Activated CD8-positive, alpha-beta memory T cell treated with anti-CD3 and anti-CD28 coated beads for 4 hours (primary cell): ENCODE measurements around the gene BAAT.
"Not testable (repeated sequence)": the region's sequence is repeated elsewhere in the genome, so short reads cannot be mapped to it uniquely, and the experiment has no call there.

Experiments used
- DNase-seq, 2 donors: peaks; one replicate each; pipeline ENCODE4 v3.0.0-alpha.2; 2020; ENCODE audit warnings: low read depth in 2 of 2

Gene BAAT

DNA sequence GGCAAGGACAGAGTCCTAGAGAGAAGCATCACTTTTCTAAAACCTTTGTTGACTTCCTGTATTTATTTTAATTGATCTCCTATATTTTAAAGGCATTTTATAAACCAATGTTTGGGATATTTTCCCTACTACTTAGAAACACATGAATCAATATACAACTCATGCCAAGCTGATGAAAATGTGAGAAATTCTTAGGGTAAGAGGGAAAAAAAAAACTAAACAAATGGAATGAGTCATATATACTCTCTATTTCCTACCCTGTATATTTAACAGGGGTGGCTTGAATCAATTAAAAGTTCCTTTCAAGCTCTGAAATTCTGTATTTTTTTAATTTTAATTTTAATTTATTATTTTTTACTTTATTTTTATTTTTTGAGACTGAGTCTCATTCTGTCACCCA lies 19.6 kb downstream of the BAAT start:
- no peak for DNase-seq

DNA sequence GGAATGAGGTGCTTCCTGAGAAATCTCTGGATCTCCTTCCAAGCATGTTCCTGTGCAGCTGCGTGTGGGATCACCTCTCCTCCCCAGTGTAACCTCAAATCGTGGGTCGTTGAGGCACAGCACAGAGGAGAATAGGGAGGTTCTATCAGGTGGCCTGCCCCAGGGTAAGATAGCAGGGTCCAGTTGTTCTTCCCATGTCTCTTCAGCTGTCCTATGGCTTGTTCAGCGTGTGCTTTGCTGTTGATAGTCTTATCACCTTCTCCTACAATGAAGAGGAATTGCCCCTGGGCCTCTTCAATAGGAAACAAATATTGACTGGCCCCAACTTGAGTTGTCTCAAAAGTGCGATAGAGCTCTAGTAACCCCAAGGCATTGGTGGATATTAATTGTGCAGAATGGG lies 22.4 kb downstream of the BAAT start:
- DNase-seq = no peak

GRCh38 chr9:101360647-101361046 lies 24.2 kb downstream of the BAAT start:
- no peak for DNase-seq

GRCh38 chr9:101359679-101360078 lies 25.1 kb downstream of the BAAT start:
- no peak for DNase-seq

- DNase-seq = no peak
Measured at GRCh38 chr9:101356619-101357018, 28.2 kb downstream of the BAAT start.

DNA sequence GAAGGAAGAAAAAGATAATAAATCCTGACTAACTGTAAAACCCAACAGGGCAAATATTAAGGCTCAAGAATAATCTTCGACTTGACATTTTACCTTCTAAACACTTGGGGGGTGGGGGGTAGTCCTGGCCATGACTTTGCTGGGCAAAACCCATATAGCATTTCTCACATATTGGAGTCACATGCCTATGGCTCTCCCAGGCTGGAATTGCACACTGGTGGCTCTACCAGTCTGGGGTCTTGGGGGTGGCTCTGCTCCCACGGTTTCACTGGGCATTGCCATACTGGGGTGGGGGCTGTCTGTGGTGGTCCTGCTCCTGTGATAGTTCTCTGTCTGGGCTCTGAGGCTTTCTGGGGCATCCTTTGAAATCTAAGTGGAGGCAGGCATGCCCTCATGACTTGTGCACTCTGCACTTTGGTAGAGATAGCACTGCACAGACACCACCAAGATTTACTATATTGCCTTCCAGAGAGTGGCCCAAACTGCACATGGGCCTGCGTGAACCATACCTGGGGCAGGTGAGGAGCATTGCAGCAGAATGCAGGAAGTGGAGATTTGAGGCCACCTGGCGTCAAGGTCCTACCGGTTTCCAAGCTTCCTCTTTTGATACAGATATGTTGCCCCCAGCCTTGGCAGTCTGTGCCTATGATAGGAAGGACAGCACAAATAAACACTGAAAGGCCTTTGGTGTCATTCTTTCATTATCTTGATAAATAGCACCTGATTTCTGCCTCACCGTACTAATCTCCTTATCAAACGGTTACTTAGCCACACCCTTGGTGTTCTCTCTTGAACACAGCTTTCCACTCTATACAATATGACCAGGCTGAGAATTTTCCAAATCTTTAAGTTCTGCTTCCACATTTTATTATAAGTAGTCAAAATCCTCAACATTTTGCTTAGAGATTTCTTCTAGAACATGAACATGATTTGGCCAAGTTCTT lies 29.8 kb downstream of the BAAT start:
- DNase-seq = no peak

GRCh38 chr9:101354143-101354764 lies 30.6 kb downstream of the BAAT start:
- DNase-seq = no peak

DNA sequence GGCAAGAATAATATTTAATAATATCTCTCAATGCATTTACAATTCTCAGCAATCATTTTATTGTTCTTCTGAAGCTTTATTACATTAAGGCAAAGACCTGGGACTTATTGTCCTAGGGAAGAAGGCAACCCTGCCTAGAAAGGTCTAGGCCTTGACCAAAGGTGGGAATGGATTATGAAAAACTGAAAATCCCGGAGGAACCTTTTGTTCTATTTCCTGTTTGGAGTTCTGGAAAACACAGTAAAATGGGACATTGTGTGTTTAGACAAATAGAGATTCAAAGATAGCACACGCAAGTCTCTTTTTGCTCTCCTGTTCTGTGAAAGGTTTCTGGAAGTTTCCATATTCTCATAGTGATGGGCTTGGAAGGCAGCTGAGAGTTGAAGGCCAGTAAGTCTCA lies 31.1 kb downstream of the BAAT start:
- no peak for DNase-seq

DNA sequence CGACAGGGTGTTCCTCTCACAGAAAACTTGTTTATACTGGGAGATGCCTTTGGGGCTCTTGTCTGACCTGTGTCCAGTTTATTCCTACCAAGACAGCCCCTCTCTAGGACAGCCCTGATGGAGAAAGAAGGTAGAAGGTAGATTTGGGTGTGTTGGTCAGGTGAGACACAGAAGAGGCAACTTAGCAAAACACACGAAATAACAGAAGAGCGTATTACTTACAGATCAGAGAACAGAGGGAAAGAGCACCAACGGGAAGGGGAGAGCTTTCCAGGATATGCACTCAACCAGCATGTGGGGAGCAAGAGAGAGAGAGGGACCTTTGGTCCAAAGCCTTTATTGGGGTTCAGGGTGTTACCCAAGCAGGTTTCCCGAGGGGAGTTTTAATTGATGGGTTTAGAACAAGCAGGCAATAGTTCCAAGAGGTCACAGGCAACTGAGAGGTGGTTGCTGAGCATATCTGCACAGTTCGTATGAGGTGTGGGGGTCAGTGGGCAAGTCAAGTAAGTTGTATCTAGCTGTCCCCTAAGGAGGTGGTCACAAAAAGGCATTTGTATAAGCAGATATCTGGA lies 31.8 kb downstream of the BAAT start:
- no peak for DNase-seq

GRCh38 chr9:101350285-101350684 lies 34.5 kb downstream of the BAAT start:
- no peak for DNase-seq

- no peak for DNase-seq
Measured at GRCh38 chr9:101342595-101342994, 42.2 kb downstream of the BAAT start.

- DNase-seq = no peak
Measured at GRCh38 chr9:101341958-101342357, 42.8 kb downstream of the BAAT start.

DNA sequence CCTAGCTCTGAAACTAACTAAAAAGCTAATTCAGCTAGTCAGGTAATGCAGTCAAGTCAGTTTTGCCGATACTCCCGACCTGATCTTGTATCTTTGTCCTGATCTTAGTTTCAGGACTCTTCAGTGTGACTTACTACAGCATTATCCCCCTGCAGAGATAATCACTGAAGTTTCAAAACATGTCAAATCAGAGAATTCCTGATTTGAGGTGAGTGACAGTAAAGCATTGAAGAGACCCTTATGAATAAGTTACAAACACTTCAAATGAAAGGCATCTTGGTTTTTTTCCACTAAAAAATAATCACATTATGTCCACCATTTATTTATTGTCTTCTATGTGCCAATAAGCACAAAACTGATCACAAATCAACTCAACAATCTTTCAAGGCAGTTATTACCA lies 47.6 kb downstream of the BAAT start:
- no peak for DNase-seq

DNA sequence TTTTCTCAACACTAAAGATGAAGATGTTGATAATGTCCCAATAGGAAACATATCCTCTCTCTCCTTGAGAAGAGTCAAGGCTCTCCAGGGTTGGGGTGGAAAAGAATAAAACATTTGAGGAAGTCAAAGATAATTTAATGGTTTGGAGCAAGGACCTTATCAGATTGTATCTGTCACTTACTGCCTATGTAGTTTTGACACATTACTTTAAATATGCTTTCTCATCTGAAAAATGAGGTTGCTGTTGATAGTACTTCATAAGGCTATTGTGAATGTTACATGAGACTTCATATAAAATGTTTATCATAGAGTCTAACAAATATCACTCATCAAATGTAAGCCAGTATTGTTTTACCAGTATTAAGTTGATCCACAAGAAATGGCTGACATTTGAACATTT lies 48.7 kb downstream of the BAAT start:
- no peak for DNase-seq

GRCh38 chr9:101333926-101334702 lies 50.7 kb downstream of the BAAT start:
- DNase-seq = no peak

DNA sequence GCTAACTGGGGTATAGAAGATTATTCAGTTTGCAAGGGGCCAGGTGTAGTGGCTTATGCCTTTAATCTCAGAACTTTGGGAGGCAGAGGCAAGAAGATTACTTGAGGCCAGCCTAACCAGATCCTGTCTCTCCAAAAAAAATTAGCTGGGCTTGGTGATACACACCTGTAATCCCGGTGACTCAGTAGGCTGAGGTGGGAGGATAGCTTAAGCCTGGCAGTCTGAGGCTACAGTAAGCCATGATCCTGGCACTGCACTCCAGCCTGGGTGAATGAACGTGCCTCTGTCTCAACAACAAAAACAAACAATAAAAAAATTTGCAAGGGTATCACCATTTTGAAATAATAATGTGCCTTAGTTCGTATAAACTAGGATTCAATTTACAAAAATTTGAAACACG lies 51.3 kb downstream of the BAAT start:
- DNase-seq = no peak

- DNase-seq = no peak
Measured at GRCh38 chr9:101332362-101332761, 52.4 kb downstream of the BAAT start.

DNA sequence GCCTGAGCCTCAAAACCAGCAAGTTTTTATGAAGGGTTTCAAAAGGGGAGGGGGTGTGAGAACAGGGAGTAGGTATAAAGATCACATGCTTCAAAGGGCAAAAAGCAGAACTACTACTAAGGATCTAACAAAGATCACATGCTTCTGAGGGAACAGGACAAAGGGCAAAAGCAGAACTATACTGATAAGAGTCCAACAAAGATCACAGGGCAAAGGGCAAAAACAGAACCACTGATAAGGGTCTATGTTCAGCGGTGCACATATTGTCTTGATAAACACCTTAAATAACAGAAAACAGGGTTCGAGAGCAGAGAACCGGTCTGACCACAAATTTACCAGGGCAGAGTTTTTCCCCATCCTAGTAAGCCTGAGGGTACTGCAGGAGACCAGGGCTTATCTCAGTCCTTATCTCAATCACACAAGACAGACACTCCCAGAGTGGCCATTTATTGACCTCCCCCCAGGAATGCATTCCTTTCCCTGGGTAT lies 57.3 kb downstream of the BAAT start:
- not testable (repeated sequence) for DNase-seq

- DNase-seq = no peak
Measured at GRCh38 chr9:101326501-101326900, 58.3 kb downstream of the BAAT start.

DNA sequence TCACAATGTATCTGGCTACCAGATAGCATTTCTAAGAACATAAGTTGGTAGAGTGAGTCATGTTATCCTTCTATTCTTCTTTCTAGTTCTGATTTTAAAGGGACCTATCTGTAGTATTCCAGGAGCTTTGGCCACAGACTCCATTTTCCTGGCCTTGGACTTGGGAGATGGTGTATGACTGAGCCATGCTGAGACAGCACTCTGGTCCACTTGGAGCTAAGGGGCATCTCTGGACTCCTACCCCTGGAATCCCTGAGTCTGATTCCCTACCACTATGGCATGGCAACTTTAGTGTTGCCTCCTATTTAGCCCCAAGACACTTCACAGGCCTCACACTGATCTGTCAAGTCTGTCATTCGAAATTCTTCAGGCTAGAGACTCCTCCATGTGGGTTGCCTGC lies 58.8 kb downstream of the BAAT start:
- no peak for DNase-seq

DNA sequence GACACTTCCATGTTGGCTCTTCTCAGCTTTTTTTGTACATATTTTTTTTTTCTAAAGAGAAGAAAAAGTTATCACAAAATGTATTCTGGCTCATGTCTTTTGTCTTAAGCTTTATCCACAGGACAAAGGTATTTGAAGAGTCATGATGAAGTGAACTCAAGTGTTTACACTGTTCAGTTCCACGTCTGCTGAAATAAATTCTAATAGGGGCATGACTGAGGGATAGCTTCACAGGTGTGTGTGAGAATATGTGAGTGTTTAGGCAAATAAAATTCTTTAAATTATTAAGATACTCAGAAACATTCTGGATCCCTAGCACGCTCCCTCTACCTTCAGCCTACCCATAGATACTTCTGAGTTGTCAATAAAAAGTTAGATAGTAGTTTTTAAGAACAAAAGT lies 59.8 kb downstream of the BAAT start:
- no peak for DNase-seq

DNA sequence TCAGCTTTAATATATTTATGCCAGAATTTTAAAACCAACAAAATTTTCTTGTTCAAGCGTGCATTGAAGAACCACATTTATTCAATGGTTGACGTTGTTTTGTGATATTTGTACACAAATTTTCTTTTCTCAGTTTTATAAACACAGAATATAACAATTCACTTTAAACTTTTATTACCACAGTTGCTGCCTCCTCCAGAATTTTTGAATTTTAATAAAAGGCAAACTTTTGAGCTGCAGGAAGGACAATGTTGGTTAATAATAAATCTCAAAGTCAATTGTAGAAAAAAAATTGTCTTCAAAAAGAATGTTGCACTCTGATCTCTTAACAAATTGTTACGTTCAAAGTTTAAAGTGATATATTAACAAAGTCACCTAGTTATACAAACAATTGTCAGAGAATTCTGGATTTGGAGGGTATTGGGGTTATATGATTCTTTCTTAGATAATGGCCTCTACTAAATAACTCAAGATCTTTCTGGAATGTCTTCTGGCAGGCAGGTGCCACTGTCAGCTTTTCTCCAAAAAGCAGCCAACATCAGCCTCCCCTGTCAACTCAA lies 60.5 kb downstream of the BAAT start:
- DNase-seq = no peak
